ENCODE data around the gene MAGOH.

Gene MAGOH

DNA sequence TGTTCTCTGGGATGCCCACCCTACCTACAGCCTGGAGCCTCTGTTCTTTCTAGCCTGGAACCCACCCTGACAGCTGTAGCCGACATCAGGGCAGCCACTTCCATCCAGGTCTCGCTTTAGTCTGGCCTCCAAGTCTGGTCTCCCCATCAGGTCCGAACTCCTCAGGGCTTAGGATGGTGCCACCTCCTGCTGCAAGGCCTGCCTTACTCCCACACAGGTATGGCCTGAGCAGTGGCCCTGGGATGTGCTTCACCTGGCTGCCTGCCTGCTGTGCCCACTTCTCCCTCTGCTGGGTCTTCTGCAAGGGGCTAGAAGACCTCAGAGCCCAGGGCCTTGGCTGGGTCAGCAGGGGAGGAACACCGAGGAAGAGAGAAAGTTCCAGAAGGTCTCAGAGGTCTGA is 35.7 kb upstream of the MAGOH start:
- TF ChIP-seq, protein P1, sequence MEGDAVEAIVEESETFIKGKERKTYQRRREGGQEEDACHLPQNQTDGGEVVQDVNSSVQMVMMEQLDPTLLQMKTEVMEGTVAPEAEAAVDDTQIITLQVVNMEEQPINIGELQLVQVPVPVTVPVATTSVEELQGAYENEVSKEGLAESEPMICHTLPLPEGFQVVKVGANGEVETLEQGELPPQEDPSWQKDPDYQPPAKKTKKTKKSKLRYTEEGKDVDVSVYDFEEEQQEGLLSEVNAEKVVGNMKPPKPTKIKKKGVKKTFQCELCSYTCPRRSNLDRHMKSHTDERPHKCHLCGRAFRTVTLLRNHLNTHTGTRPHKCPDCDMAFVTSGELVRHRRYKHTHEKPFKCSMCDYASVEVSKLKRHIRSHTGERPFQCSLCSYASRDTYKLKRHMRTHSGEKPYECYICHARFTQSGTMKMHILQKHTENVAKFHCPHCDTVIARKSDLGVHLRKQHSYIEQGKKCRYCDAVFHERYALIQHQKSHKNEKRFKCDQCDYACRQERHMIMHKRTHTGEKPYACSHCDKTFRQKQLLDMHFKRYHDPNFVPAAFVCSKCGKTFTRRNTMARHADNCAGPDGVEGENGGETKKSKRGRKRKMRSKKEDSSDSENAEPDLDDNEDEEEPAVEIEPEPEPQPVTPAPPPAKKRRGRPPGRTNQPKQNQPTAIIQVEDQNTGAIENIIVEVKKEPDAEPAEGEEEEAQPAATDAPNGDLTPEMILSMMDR (IDR thresholded peaks at IDR 0.05), result no peak

DNA sequence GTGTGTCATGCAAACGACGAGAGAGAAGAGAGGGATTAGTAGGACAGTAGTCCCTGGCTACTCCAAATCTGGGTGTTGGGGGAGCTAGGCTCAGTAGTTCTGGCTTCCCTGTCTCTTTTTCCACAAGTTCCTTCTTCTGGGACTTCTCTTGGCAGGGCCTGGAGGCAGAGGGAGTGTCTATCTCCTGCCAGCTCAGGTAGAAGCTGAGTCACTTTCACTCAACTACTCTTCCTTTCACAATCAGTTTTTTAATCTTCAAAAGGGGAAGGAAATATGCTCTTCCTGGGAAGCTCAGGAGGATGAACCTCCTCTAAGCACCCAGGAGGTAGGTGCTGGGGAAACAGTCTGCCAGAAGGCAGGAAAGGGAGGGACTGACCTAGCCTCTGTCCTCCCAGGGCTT is 35.2 kb upstream of the MAGOH start:
- TF ChIP-seq, protein P1 (IDR thresholded peaks at IDR 0.05), result no peak

DNA sequence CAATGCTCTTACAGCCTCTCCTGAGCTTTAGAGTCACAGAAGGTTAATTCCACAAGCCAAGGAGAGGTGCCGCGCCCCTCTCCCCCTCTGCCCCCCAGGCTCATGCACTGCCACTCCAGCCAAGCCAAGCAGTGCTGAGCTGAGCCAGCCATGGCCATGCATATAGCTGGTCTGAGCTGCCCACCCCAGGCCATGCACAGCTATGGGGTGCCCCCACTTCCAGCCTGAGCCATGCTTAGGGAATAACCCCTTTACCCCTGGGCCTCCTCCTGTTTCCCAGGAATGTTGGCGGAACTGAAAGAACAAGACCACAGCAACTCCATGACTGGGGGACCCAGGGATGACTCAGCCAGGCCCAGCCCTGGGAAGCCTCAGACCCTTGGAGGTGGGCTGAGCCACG is 34.0 kb upstream of the MAGOH start:
- TF ChIP-seq, protein P1 (IDR thresholded peaks at IDR 0.05), result no peak

DNA sequence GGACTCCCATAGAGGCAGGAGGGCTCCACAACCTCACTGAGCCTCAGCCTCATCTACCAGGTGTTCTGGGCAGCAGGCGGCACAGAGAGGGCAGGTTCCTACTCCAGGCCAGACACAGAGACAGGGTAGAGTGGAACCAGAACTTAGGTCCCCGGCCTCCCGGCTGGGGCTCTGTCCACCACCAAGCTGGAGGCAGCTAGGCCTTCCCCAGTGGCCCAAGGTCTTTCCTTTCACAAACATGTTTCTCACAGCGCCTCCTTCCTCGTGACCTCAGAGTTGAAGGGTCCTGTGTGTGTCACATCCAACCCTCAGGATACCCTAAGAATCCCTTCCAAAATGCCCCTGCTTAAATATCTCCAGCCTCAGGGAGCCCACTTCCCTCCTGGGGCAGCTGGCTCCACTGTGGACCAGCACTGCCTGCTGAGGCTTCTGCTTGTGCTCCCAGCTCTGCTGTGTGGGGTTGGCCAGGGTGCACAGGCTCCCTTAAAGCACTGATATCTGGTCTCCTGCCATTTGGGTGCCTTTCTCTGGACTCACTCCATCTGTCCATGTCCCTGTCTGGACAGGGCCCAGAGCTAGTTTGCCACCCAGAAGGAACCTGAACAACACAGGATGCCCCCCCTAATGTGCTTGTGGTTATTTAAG is 33.2 kb upstream of the MAGOH start:
- TF ChIP-seq, protein P1 (IDR thresholded peaks at IDR 0.05), result no peak

DNA sequence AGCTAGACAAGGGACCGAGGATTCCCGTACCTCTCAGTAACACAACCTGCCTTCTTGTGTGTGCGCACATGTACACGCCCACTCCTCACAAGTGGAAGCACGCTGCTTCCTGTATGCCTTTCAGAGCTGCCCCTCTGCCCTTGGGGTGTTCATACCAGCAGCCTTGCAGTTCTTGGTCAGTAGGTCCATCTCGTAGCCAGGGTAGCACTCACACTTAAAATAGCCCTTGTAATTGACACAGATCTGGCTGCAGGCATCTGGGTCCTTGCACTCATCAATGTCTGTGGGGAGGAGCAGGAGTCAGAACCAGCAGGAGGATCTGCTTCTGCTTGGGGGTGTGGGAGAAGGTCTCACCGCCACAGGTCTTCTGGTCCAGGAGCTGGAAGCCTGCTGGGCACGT is 32.6 kb upstream of the MAGOH start:
- TF ChIP-seq, protein P1 (IDR thresholded peaks at IDR 0.05), result no peak

DNA sequence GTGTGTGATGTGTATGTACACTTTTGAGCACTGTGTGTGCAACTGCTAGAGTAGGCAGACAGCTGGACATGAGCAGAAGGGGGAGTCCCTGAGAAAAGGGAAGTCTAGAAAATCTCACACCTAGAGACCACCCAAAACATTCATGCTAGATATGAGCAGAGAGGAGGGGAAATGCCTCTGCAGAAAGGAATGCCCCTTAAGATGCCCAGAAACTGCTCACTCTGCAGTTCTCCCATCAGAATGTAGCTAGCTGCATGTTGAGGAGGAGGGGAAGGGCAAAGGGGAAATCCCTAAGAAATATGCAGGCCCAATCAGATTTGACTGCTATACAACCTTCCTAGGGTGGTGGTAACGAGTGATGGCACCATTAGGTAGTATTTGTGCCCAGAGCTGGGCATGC is 31.8 kb upstream of the MAGOH start:
- TF ChIP-seq, protein P1 (IDR thresholded peaks at IDR 0.05), result no peak

DNA sequence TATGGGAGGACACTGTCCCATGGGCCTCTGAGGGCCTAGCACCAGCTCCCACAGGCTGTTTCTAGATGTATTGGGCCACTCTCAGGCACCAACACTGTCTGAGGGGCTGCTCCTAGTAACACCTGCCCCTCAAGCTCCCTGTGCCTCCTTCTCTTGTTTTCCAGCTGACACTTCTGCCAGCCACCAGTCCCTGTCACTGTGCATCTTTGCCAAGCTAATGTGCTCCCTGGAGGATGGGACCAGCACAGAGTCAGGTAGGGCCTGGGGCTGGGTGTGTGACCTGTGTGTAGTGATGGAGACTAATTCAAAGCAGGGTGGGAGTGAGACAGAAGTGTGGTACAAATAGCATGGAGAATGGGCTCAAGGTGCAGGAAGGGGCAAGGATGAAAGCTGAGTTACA is 29.4 kb upstream of the MAGOH start:
- TF ChIP-seq, protein P1 (IDR thresholded peaks at IDR 0.05), result no peak

DNA sequence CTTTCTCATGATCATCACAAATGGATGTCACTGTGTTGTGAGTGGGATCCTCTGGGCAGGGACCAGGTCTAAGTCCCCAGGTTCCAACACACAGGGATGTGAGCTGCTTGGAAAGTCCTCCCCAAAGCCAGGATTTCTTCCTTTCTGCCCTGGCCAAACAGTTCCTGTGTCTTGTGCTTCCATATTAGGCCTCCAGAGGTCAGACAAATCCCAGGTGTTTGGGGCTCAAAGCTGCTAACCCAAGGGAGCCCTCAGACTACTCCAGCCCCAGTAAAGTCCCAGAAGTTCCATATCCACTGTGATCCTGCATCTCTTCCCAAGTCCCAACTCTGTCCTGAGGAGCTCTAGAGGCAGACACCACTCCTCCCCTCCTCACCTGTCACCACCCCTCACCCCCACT is 27.7 kb upstream of the MAGOH start:
- TF ChIP-seq, protein P1 (IDR thresholded peaks at IDR 0.05), result 0 out of 2 replicates have a peak, but pooled peaks have one; percentile 28
